ENCODE data around the gene ATP6V1B1.

GRCh38 chr2:70897203-70897976, 38.3 kb upstream of the ATP6V1B1 start:
- TF ChIP-seq, protein P1, sequence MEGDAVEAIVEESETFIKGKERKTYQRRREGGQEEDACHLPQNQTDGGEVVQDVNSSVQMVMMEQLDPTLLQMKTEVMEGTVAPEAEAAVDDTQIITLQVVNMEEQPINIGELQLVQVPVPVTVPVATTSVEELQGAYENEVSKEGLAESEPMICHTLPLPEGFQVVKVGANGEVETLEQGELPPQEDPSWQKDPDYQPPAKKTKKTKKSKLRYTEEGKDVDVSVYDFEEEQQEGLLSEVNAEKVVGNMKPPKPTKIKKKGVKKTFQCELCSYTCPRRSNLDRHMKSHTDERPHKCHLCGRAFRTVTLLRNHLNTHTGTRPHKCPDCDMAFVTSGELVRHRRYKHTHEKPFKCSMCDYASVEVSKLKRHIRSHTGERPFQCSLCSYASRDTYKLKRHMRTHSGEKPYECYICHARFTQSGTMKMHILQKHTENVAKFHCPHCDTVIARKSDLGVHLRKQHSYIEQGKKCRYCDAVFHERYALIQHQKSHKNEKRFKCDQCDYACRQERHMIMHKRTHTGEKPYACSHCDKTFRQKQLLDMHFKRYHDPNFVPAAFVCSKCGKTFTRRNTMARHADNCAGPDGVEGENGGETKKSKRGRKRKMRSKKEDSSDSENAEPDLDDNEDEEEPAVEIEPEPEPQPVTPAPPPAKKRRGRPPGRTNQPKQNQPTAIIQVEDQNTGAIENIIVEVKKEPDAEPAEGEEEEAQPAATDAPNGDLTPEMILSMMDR (IDR thresholded peaks at IDR 0.05) = no peak
- no peak for TF ChIP-seq POLR2A (IDR thresholded peaks at IDR 0.05)
